Measurements from ENCODE around the gene ATG4B.

DNA sequence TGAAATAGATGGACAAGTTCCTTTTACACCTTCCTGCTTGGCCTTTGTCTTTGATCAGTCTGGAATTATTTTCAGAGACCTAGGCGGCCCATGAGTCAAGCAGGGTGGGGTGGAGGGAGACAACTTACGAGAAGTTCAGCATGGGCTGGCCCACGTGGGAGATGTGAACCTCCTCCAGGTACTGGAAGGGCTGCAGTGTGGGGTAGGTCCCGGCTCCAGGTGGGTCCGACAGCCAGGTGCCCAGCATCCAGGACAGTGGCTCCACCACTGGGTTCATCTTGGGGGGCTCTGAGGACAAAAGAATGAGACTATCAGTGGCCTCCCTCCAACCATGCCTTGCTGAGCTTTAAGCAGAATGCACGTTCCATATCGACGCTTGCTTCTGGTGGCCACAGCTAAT is 31.3 kb upstream of the ATG4B start:
- TF ChIP-seq, protein P1, sequence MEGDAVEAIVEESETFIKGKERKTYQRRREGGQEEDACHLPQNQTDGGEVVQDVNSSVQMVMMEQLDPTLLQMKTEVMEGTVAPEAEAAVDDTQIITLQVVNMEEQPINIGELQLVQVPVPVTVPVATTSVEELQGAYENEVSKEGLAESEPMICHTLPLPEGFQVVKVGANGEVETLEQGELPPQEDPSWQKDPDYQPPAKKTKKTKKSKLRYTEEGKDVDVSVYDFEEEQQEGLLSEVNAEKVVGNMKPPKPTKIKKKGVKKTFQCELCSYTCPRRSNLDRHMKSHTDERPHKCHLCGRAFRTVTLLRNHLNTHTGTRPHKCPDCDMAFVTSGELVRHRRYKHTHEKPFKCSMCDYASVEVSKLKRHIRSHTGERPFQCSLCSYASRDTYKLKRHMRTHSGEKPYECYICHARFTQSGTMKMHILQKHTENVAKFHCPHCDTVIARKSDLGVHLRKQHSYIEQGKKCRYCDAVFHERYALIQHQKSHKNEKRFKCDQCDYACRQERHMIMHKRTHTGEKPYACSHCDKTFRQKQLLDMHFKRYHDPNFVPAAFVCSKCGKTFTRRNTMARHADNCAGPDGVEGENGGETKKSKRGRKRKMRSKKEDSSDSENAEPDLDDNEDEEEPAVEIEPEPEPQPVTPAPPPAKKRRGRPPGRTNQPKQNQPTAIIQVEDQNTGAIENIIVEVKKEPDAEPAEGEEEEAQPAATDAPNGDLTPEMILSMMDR (IDR thresholded peaks at IDR 0.05), result no peak
- no peak for TF ChIP-seq POLR2AphosphoS5 (IDR thresholded peaks at IDR 0.05)
